GM18909 (cell line): Measurements from ENCODE around the gene ABCA5.

Source experiments
- ATAC-seq: cut with Tn5 transposase; IDR thresholded peaks from one replicate; pipeline ENCODE4 v1.9.1; 2021; ENCODE audit warnings: mild to moderate bottlenecking; ENCODE audit not compliant: unreplicated experiment, poor library complexity

Gene ABCA5

GRCh38 chr17:69269131-69269998 lies 57.6 kb downstream of the ABCA5 start:
- ATAC-seq: no peak

DNA sequence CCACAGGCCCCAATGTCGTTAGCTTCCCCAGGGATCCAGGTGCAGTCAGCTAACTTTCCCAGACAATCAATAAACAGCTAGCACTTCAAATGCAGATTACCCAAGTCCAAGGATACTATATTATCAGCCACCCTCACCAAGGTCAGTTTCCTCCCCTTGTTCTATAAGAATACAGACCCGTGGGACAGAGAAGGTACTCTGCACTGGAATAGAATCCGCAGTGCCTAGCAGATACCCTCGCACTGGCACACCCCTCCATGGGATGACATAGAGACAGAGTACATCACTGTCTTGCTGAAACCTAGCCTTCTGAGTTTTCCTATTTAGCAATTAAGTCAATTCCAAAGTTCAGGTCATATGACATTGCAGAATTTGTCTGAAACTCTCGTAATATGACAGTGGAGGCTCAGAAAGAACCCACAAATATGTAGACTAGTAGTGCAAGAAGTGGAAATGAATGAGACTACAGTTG lies 58.4 kb downstream of the ABCA5 start:
- ATAC-seq: no peak

DNA sequence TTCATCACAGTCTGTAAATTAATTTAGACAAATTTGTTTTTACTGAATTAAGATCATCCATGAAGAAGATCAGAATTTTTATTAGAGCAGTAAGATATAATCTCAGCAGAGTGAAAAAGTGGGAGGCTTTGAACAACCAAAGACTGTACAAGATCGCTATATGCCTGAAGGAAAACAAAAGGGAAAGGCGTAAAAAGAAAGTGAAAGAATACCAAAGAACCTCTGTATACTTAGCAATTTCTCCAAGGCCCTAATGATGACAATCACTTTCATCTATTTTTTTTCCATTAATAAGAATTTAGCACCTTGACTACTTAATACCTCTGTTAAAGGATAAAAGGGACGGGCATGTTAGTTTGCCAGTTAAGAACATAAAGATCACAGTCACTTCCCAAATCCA lies 59.7 kb downstream of the ABCA5 start:
- ATAC-seq: no peak

DNA sequence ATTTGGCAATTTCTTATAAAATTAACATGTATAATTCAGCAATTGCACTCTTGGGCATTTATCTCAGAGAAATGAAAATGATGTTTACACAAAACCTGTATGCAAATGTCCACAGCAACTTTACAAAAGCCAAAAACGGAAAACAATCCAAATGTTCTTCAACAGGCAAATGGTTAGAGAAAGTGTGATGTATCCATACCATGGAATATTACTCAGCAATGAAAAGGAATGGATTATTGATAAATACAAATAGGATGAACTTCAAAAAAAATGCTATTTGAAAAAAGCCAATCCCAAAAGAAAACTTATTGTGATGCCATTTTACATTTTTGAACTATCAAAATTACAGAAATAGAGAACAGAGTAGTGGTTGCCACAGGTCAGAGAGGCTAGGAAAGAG lies 61.1 kb downstream of the ABCA5 start:
- no peak for ATAC-seq

GRCh38 chr17:69254187-69254586 lies 72.7 kb downstream of the ABCA5 start:
- no peak for ATAC-seq

DNA sequence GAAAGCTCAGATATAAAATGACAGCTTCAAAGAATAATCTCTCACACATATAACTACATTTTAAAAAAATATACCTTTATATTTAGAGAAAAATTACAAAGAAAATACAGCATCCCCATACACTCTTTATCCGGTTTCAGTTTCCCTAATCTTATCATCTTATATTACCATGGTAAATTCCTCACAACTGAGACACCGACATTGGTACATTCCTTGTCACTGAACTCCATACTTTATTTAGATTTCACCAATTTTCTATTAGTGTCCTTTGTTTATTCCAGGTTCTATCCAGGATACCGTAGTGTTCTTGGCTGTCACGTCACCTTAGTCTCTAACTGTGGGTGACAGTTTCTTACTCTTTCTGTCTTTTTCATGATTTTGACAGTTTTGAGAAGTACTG lies 76.3 kb downstream of the ABCA5 start:
- ATAC-seq: no peak

GRCh38 chr17:69246726-69247375 lies 80.1 kb downstream of the ABCA5 start:
- peak; percentile 71 for ATAC-seq

DNA sequence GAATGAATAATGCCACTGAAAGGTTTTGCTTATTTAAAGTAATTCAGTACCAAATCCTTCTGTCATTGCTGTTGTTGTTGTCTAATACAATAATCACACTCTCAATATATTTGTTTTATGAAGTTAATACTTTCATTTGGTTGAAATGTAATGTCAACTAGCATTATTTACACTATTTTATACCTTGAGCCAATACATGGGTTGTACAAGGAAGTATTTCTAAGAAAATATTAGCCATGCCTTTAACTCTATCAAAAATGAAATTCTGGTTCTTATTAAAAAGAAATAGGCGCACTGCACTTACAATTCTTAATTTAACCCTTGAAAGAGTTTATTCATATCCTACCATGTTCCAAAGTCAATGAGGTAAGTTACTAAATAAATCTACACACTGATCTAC lies 80.7 kb downstream of the ABCA5 start:
- ATAC-seq: no peak

DNA sequence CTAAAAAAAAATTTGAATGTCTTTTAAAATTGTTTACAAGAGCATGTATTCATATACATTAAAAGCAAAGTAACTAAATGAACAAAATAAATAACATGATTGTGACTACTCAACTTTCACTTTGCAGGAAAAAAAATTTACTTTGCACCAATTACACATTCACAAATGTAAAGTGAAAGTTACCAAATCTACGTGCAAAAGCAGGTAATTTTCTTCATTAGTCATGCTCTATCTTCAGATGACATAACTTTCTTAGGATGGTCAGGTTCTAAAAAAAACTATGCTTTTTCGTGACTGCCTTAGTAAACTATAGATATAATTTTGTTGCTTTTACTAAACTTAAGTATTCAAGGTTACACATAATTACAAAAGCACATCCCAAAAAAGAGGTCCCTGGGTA lies 81.3 kb downstream of the ABCA5 start:
- ATAC-seq: no peak

DNA sequence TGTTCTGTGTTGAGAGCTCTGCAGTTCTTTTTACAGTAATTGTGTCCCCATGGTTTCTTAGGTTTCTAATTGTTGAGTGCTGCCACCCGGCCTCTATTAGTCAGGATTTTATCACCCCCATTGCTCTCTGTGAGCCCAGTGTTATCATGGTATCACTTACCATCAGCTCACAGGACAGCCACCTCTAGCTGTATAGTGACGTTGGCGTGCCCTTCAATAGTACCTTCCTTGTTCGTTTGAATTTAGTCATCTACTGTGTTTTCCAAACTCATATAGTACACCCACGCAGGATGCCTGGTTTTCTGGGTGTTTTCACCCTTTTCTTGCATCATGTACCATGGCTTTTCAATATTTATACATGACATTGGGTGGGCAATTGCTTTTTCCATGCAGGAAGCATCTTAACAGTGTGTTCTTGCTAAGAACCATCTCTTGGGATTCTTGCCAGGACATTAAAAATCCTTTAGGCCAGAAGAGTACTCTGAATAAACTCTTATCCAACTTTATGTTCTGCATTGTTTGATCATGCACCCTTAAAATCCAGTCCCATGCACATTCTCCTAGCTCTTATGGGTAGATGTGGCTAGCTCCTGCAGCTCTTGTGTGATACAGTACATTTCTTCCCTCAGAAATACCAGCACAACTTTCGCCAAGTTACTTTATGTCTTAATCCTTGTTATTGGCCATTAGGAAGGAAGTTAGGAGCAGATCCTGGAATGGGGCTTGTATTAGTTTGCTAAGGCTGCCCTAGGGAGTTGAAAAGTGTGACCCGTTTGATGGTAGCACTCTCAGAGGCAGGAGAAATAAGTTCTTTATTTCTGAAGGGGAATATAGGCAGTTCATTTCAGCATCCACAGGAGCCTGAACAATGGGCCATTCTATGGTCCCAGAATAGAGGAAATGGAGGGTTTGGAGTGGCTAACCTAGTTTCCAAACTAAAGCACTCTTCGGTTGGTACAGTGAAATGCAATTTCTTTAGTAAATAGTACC lies 87.0 kb downstream of the ABCA5 start:
- no peak for ATAC-seq

DNA sequence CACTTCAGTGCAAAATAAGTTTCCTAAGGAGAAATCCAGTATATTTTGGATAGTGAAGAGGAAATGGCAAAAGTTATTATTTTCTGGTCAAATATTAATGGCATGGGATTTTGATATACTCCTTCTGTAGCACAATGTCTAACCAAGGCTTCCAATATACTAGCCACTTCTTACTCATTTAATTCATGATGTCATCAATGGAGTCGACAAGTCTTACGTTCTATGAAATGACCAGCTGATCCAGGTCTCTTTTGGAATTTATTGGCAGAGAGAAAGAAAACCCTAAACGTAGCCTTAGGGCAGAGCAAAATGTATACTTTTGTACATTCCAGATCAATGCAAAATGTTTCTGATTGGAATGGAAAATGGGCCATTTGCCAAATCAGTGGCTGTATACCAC lies 90.0 kb downstream of the ABCA5 start:
- no peak for ATAC-seq

DNA sequence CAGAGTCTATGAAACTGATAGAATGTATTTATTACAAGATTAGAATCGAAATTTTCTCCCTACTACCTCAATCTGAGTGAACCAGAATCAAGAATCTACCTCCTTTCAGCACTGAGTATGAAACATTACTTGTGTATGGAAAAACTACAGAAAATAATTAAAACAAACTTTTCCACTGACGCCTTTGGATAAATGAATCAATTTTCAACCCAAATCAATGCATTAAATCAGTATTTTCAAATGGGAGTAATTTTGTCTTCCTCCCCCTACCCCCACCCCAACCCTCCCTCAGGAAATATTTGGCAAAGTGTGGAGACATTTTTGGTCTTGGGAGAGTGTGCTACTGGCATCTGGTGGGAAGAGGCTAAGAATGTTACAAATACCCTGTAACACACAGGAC lies 90.5 kb downstream of the ABCA5 start:
- no peak for ATAC-seq

DNA sequence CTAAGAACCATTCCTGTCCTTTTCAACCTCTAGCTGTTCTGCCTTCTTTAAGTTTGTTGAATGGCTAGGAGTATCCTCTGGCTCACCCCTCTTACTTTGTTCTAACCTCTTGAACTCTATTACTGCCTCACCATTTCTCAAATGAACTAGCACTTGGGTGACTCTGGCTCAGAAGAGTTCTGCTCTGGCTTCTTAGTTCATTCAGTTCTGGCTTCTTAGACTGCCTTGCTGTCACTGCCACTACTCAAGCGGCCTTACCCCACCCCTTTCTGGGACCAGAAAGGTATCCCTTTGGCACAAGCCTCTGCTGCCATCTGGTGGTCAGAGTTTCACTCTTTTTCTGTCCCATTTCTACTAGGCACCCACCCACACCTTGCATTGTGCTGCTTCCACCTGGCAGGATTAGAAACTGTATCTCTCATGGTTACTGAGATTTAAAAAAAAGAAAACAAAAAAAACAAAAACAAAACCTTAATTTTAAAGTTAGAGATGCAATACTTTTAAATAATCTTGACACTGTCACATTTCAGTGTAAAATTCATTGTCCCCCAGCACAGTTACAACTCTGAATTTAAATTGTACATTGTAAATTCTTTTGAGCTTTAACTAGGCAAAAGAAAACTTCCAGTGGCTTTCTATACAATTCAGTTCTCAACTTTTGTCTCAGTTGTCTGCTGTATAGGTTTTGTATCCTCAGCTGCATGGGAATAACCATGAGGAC lies 91.4 kb downstream of the ABCA5 start:
- peak; percentile 97 for ATAC-seq

DNA sequence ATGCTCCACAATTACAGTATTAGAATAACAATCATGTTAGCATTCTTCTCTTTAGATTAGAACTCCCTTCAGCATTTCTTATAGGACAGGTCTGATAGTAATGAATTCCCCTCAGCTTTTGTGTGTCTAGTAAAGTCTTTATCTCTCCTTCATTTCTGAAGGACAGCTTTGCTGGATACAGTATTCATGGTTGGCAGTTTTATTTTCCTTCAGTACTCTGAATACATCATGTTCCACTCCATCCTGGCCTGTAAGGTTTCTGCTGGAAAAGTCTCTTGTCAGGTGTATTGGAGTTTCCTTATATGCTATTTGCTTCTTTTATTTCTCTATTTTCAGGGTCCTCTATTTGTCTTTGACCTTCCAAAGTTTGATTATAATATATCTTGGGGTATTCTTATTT lies 94.3 kb downstream of the ABCA5 start:
- no peak for ATAC-seq

DNA sequence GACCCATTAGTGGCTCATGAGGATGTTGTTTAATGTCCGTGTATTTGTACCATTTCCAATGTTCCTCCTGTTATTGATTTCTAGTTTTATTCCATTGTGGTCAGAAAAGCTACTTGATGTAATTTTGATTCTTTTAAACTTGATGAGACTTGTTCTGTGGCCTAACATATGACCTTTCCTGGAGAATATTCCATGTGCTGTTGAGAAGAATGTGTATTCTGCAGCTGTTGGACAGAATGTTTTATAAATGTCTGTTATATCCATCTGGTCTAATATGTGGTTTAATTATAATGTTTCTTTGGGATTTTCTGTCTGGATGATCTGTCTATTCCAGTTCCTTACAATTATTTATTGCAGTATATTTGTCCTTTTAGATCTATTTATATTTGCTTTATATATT lies 95.4 kb downstream of the ABCA5 start:
- ATAC-seq: no peak

DNA sequence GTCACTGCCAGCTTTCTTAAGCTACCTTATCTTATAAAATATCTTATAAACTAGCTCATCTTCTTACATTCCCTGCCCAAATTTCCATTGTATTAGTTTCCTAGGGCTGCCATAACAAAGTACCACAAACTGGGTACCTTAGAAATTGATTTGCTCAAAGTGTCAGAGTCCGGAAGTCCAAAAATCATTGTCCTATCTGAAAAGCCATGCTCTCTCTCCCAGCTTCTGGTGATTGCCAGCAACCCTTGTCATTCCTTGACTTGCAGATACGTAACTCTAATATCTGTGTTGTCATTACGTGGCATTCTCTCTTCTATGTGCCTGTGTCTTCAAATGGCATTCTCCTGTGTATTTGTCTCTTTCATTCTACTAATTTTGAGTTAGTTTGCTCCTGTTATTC lies 96.0 kb downstream of the ABCA5 start:
- ATAC-seq: no peak

GRCh38 chr17:69228576-69228975 lies 98.4 kb downstream of the ABCA5 start, which contains the start of gene ABCA10:
Gene ABCA10 (minus strand): TSS chr17:69228824. CDS start chr17:69225358, 3,466 bp downstream.
- ATAC-seq: no peak

- no peak for ATAC-seq
Measured at GRCh38 chr17:69228018-69228417, 98.9 kb downstream of the ABCA5 start.

DNA sequence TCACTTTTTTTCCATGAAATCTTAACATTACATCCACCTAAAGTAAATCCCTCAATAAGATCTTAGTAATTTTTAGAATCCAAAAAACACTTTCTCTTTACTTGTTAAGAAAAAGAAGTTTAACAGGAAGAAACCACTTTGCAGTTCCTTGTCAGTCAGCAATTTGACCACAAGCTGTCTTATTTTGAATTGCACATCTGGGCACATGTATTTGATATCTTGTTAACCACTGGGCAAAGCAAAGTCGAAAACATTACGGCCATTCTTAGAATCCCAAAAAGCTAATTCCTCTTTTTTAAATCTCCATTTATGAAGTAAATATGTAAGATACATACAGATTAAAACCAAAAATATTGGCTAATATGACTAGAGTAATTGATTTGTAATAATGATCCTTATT lies 99.4 kb downstream of the ABCA5 start:
- no peak for ATAC-seq

- peak; percentile 99 for ATAC-seq
Measured at GRCh38 chr17:69223809-69224208, 103.1 kb downstream of the ABCA5 start.
